Measurements from ENCODE around the gene PLPP7.

Gene PLPP7

GRCh38 chr9:131306397-131307004, 17.0 kb downstream of the PLPP7 start:
- TF ChIP-seq POLR2A (IDR thresholded peaks at IDR 0.05; ENCODE audit: extremely low read depth, insufficient read length) (no peak), CTCF (IDR thresholded peaks at IDR 0.05; ENCODE audit: low read depth, low read length) (no peak), MAX (IDR thresholded peaks at IDR 0.05; ENCODE audit: low read depth, low read length) (no peak), MYC (IDR thresholded peaks at IDR 0.05; ENCODE audit: low read depth, low read length) (no peak)
- no peak overlapping the region for H3K4me3 ChIP-seq (ENCODE audit: low read depth, low read length)
- DNase-seq (ENCODE audit: low read depth) = no peak

GRCh38 chr9:131307974-131308373, 18.5 kb downstream of the PLPP7 start:
- TF ChIP-seq CTCF (IDR thresholded peaks at IDR 0.05; ENCODE audit: low read depth, low read length) (no peak), POLR2A (IDR thresholded peaks at IDR 0.05; ENCODE audit: extremely low read depth, insufficient read length) (no peak), MAX (IDR thresholded peaks at IDR 0.05; ENCODE audit: low read depth, low read length) (no peak), MYC (IDR thresholded peaks at IDR 0.05; ENCODE audit: low read depth, low read length) (no peak)
- no peak for DNase-seq (ENCODE audit: low read depth)
- no peak overlapping the region for H3K4me3 ChIP-seq (ENCODE audit: low read depth, low read length)

- no peak overlapping the region for H3K4me3 ChIP-seq (ENCODE audit: low read depth, low read length)
- DNase-seq (ENCODE audit: low read depth) = no peak
- TF ChIP-seq MAX (IDR thresholded peaks at IDR 0.05; ENCODE audit: low read depth, low read length) (no peak), POLR2A (IDR thresholded peaks at IDR 0.05; ENCODE audit: extremely low read depth, insufficient read length) (no peak), CTCF (IDR thresholded peaks at IDR 0.05; ENCODE audit: low read depth, low read length) (no peak), MYC (IDR thresholded peaks at IDR 0.05; ENCODE audit: low read depth, low read length) (no peak)
Measured at GRCh38 chr9:131308452-131308851, 18.9 kb downstream of the PLPP7 start.

GRCh38 chr9:131308906-131309529, 19.5 kb downstream of the PLPP7 start:
- H3K4me3 ChIP-seq (ENCODE audit: low read depth, low read length) = no peak overlapping the region
- no peak for DNase-seq (ENCODE audit: low read depth)
- TF ChIP-seq MAX (IDR thresholded peaks at IDR 0.05; ENCODE audit: low read depth, low read length) = no peak

- TF ChIP-seq CTCF (IDR thresholded peaks at IDR 0.05; ENCODE audit: low read depth, low read length) = no peak
- no peak for TF ChIP-seq POLR2A (IDR thresholded peaks at IDR 0.05; ENCODE audit: extremely low read depth, insufficient read length)
- no peak for TF ChIP-seq MYC (IDR thresholded peaks at IDR 0.05; ENCODE audit: low read depth, low read length)
- no peak for TF ChIP-seq MAX (IDR thresholded peaks at IDR 0.05; ENCODE audit: low read depth, low read length)
- no peak for DNase-seq (ENCODE audit: low read depth)
- no peak overlapping the region for H3K4me3 ChIP-seq (ENCODE audit: low read depth, low read length)
Measured at GRCh38 chr9:131309530-131310276, 20.2 kb downstream of the PLPP7 start.
